K562 (cell line): ENCODE data around the gene DCLK2. TPM values are rescaled to one million over a fixed set of nuclear protein-coding genes. Genes with fewer than 3 reads are reported as not detected.

Experiments
- ATAC-seq: fragments of 200-7000 bp; cut with Tn5 transposase; 3 replicates; pipeline ENCODE4 v1.9.1; 2020; ENCODE audit warnings: moderate library complexity
- BruUV-seq: library from RNA; stranded (reverse); fragments of 400-500 nt; replicated peaks from 2 replicates; lab custom pipeline; 2021; lab: Mats Ljungman, UMichigan
- CTCF ChIA-PET: fragments of 300-600 bp; formaldehyde crosslinking; extraction: SDS; loops from one replicate; lab custom pipeline; 2021; ENCODE audit warnings: low intra/inter-chr PET ratio; lab: Yijun Ruan, JAX
- POLR2A ChIA-PET: fragments of 300-600, 350-650 bp; sonication (Branson Sonifier 250); formaldehyde crosslinking; extraction: SDS; loops from one replicate; lab custom pipeline; 2021; ENCODE audit warnings: antibody characterized with exemption, inconsistent platforms; lab: Yijun Ruan, JAX
- DNase-seq, 4 experiments: peaks; one replicate each; pipeline versions ENCODE4 v3.0.0 to v3.0.0-alpha.2; 2011 to 2018; ENCODE audit warnings: low spot score in 3 of 4, mixed read lengths in 3 of 4; ENCODE audit errors: extremely low read depth in 1 of 4
- FAIRE-seq: peaks from 2 replicates; lab custom pipeline; 2011; peaks lifted over from hg19 to GRCh38; lab: Jason Lieb, UNC
- H2AFZ ChIP-seq: 2 replicates; pipeline ENCODE4 v1.6.0; 2011; ENCODE audit warnings: low read depth, low read length, control low read depth, inconsistent platforms
- H3K27ac ChIP-seq: fragments of 200-600 bp; 3 replicates; pipeline ENCODE4 v1.8.0; 2011; ENCODE audit warnings: low read depth, mild to moderate bottlenecking, control low read depth, inconsistent platforms, low read length, moderate library complexity, mixed read lengths; ENCODE audit errors: extremely low read depth
- H3K27me3 ChIP-seq, 2 experiments: fragments of 300-600 bp in 1 of 2; 2 replicates in 1 of 2; 3 replicates in 1 of 2; pipeline versions ENCODE4 v1.6.0 to v1.8.0; 2011; ENCODE audit warnings: inconsistent platforms in 2 of 2, low read length in 2 of 2, mild to moderate bottlenecking in 1 of 2, mixed read lengths in 1 of 2, moderate library complexity in 1 of 2; ENCODE audit not compliant: control insufficient read depth in 2 of 2, insufficient read depth in 2 of 2
- H3K36me3 ChIP-seq: fragments of 300-600 bp; 3 replicates; pipeline ENCODE4 v1.8.0; 2011; ENCODE audit warnings: mild to moderate bottlenecking, low read length, inconsistent platforms; ENCODE audit not compliant: control insufficient read depth, insufficient read depth
- H3K4me1 ChIP-seq, 2 experiments: fragments of 200-600 bp in 1 of 2; replicated peaks in 1 of 2; 2 replicates in 1 of 2; 3 replicates in 1 of 2; pipeline versions ENCODE4 v1.5.1 to v1.8.0; 2011; ENCODE audit warnings: inconsistent platforms in 2 of 2, low read length in 2 of 2, mild to moderate bottlenecking in 1 of 2, mixed read lengths in 1 of 2, moderate library complexity in 1 of 2; ENCODE audit not compliant: control insufficient read depth in 2 of 2, insufficient read depth in 2 of 2
- H3K4me2 ChIP-seq: 2 replicates; pipeline ENCODE4 v1.6.1; 2011; ENCODE audit warnings: low read length, control low read depth, inconsistent platforms, mixed read lengths; ENCODE audit not compliant: insufficient read depth
- H3K4me3 ChIP-seq: fragments of 200-600 bp; sonication (generic), shearing (Covaris generic); 2 replicates; pipeline ENCODE4 v1.5.1; 2016; ENCODE audit warnings: control low read depth, inconsistent platforms
- H3K79me2 ChIP-seq: fragments of 200-600 bp; 3 replicates; pipeline ENCODE4 v1.8.0; 2011; ENCODE audit warnings: low read length, inconsistent platforms; ENCODE audit not compliant: control insufficient read depth, insufficient read depth
- H3K9ac ChIP-seq, 2 experiments: 2 replicates each; pipeline versions ENCODE4 v1.6.0 to v1.6.1; 2011; ENCODE audit warnings: low read depth in 2 of 2, low read length in 2 of 2, control low read depth in 1 of 2, inconsistent platforms in 1 of 2, mild to moderate bottlenecking in 1 of 2, mixed read lengths in 1 of 2; ENCODE audit not compliant: insufficient read depth in 1 of 2
- H3K9me1 ChIP-seq: one replicate; pipeline ENCODE4 v1.6.0; 2011; ENCODE audit warnings: inconsistent platforms, mild to moderate bottlenecking, low read length, moderate library complexity; ENCODE audit not compliant: control insufficient read depth, insufficient read depth
- H3K9me3 ChIP-seq: replicated peaks from 2 replicates; pipeline ENCODE4 v1.5.1; 2011; ENCODE audit warnings: low read depth, low read length, inconsistent platforms; ENCODE audit not compliant: control insufficient read depth, insufficient read depth
- H4K20me1 ChIP-seq: replicated peaks from 2 replicates; pipeline ENCODE4 v1.6.1; 2011; ENCODE audit warnings: low read length, inconsistent platforms, mixed read lengths; ENCODE audit not compliant: control insufficient read depth, insufficient read depth
- AFF4 ChIP-seq: sonication (generic); formaldehyde crosslinking; IDR thresholded peaks from 2 replicates; pipeline ENCODE4 v1.8.0; 2023; ENCODE audit warnings: mild to moderate bottlenecking, missing genetic modification reagents
- ATF7 ChIP-seq: fragments of 450-650 bp; IDR thresholded peaks from 2 replicates; pipeline ENCODE4 v1.7.1; 2014; ENCODE audit warnings: mild to moderate bottlenecking, moderate library complexity
- ELF1 ChIP-seq: fragments of 200-800 bp; sonication (Bioruptor generic); IDR thresholded peaks from 2 replicates; pipeline ENCODE4 v1.6.1; 2016; ENCODE audit warnings: missing genetic modification characterization, missing compliant biosample characterization
- FOXA1 ChIP-seq: fragments of 450-650 bp; IDR thresholded peaks from 2 replicates; pipeline ENCODE4 v1.6.1; 2016; ENCODE audit warnings: mild to moderate bottlenecking, borderline replicate concordance
- REST ChIP-seq, 2 experiments: fragments of 450-650 bp; formaldehyde crosslinking in 1 of 2; IDR thresholded peaks; 2 replicates each; pipeline versions ENCODE4 v1.4.0 to v1.6.1; 2014 to 2020; ENCODE audit warnings: mild to moderate bottlenecking in 2 of 2, borderline replicate concordance in 1 of 2, low read depth in 1 of 2
- TAF15 ChIP-seq: fragments of 200-400 bp; formaldehyde crosslinking; IDR thresholded peaks from 2 replicates; pipeline ENCODE4 v1.6.1; 2017; ENCODE audit warnings: mild to moderate bottlenecking, low read depth, low read length, moderate library complexity
- ZBTB34 ChIP-seq: fragments of 250-450 bp; sonication (Bioruptor Pico); IDR thresholded peaks from 2 replicates; pipeline ENCODE4 v1.8.0; 2021; ENCODE audit warnings: mild to moderate bottlenecking, moderate library complexity
- ZC3H8 ChIP-seq: fragments of 450-650 bp; IDR thresholded peaks from 2 replicates; pipeline ENCODE4 v1.6.1; 2017
- ZKSCAN1 ChIP-seq: fragments of 150-350 bp; IDR thresholded peaks from 2 replicates; pipeline ENCODE4 v1.6.1; 2016; ENCODE audit warnings: low read depth, low read length
- ZNF707 ChIP-seq: fragments of 250-450 bp; sonication (Bioruptor Pico); conservative IDR thresholded peaks from 2 replicates; pipeline ENCODE4 v1.8.0; 2022; ENCODE audit warnings: inconsistent platforms, mild to moderate bottlenecking, moderate library complexity
- WGBS: fragments of 100-300 bp; shearing (Covaris generic); methylation state at CpG from one replicate; pipeline ENCODE4 v1.1.6; 2016; ENCODE audit warnings: low coverage, mixed read lengths; ENCODE audit not compliant: insufficient coverage; ENCODE audit errors: missing lambda C conversion rate; 5-methylcytosine and 5-hydroxymethylcytosine counted together
- in situ Hi-C: fragments of 300-500 bp; cut with MboI; formaldehyde crosslinking; loops from 4 replicates; pipeline ENCODE4 v1.15.0; 2018; ENCODE audit warnings: inconsistent platforms, mixed read lengths
- intact Hi-C: fragments of 100-400 bp; cut with micrococcal nuclease; formaldehyde crosslinking; loops from 2 replicates; pipeline ENCODE4 v1.14.2; 2022
- polyA plus RNA-seq, 8 experiments: library from polyadenylated mRNA; depleted of rRNA in 4 of 8; stranded (reverse) in 5 of 8; unstranded in 3 of 8; fragments of >200 nt; fragmentation: Nextera tagmentation in 2 of 8; fragmentation: Illumina TruSeq in 1 of 8; extraction: Ambion mirVana in 2 of 8; extraction: Trizol in 1 of 8; gene quantifications; 2 replicates each; pipeline versions ENCODE4 v1.2.1 to v1.2.3, GENCODE V29; 2011 to 2014; ENCODE audit warnings: inconsistent platforms in 1 of 8, missing spikeins in 1 of 8
- total RNA-seq, 7 experiments: library from RNA; depleted of rRNA in 6 of 7; stranded (reverse); fragments of >200 nt in 6 of 7; fragmentation: Illumina TruSeq in 2 of 7; extraction: Trizol in 2 of 7; gene quantifications; 2 replicates each; pipeline versions ENCODE4 v1.2.1 to v1.2.3, GENCODE V29; 2011 to 2021; ENCODE audit warnings: low replicate concordance in 1 of 7

Gene DCLK2
- total and polyA plus RNA-seq, 9 of the 15 experiments (the other 6 are each of a cell fraction or from before 2014, with no cell fraction given): not detected

DNA sequence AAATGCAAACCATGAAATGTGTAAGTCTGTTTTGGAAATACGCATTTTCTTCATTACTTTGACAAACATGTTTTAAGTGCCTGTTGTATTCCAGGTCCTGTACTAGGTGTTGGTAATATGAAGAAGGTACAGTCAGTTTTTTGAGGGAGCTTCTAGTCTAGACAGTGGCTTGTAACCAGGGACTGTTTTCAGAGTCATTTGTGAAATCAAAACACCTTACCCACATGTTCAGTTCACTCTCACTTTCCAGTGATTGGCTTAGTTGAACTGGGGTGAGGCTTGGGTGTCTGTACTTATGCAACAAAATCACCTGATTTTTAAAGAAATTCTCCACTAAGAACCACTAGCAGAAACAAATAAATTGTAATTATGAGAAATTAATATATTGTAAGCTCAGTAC, 16.4 kb downstream of the DCLK2 start:
- in situ Hi-C loops: no loop called here
- ChIA-PET CTCF (no interaction called here), POLR2A (interaction anchor here (0.6 kb wide), 1 partner anchor 20 kb away, joined by 3 read pairs; no protein-coding TSS in a partner anchor)
- DNase-seq: no peak
- Histone ChIP-seq H3K27me3 (no peaks in the 10 kb centered on the region; a peak in 1 of 5 replicates), H3K9me1 (no peaks in the 10 kb centered on the region), H3K79me2 (no peaks in the 10 kb centered on the region), H3K4me1 (no peaks in the 10 kb centered on the region), H4K20me1 (no peaks in the 10 kb centered on the region), H3K9ac (no peak overlapping the region), H3K27ac (no peak overlapping the region), H2AFZ (no peak overlapping the region), H3K36me3 (no peaks in the 10 kb centered on the region), H3K9me3 (no peaks in the 10 kb centered on the region), H3K4me3 (no peak overlapping the region), H3K4me2 (no peak overlapping the region)
- 0% methylated on average over 1 of the region's 1 CpG for WGBS
- intact Hi-C loops: no loop called here
- ATAC-seq: no peak
- no TSS peak for BruUV-seq
- no peak for FAIRE-seq
- TF ChIP-seq ZNF707 (CRISPR knock-in tag): no peak
- TF ChIP-seq AFF4 (CRISPR knock-in tag): no peak
- TF ChIP-seq ATF7: no peak
- TF ChIP-seq FOXA1: no peak
- TF ChIP-seq ZKSCAN1: no peak
- TF ChIP-seq TAF15: no peak
- TF ChIP-seq REST (IDR thresholded peaks at IDR 0.05; ENCODE audit: borderline replicate concordance): no peak
- TF ChIP-seq REST (CRISPR knock-in tag; IDR thresholded peaks at IDR 0.05; ENCODE audit: low read depth): no peak
- no peak for TF ChIP-seq ZC3H8
- TF ChIP-seq ELF1 (tag): no peak
- no peak for TF ChIP-seq ZBTB34
